ENCODE measurements around the gene IGF1.

Gene IGF1

DNA sequence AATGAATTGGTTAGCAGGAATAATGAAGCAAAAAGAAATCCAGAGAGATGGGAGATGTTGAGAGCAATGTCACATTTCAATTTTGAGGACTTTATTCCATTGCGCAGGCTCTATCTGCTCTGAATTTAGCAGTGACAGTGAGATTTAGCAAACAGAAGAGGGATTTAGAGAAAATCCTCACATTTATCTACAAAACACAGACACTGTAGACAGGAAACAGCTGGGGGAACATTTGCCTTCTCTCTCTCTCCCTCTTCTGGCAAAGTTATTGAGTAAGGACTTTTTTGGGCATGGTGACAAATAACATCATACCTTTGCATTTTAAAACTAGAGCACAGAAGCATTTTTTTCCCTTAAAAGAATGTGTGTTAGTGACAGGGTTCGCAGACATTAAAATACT is at the start of gene IGF1:
TSS of gene IGF1 (minus strand) at position 158 of the 400 bp plus-strand sequence. CDS start 182 bp downstream, outside the sequence.
- DNase-seq = no peak

DNA sequence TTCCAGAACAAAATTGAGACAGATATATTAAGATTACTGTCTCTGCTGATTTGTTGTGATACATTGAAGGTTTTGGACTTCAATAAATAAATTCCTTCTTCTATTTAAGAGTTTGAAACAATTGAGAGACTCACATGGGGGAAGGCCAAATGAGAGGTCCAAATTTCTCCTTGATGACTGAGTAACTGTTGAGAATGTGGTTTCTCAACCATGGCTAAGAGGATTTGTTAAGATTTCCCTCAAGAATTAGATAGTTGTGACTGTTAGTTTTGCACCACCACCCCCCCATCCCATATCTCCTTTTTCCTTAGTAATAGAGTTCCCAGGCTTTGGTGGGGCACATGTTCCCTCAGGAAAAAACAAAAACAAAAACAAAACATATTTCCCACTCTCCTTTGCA is 47.7 kb upstream of the IGF1 start:
- DNase-seq = no peak

DNA sequence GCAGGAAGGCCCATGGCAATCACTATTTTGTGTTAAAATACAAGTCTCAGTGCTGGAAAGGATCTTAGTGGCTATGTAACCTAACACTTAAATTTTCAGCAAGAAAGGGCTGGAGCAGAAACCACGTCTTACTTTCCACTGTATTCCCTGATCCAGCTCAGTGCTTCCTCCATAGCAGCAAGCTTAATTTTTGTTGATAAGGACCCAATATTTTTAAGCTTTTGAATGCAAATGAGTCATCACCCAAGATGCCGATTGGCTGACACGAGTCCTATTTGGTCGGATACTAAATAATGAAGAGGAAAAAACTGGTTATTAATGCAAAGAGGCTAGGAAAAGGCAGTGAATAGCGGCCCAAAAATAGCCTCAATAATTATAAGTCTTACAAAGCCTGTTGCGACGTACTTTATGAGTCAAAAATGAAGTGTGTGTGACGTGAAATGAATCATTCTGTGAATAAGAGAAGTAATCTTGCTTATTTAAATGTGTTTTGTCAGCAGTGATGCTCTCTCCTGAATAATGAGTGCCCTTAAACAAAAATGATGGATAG is 46.9 kb upstream of the IGF1 start:
- DNase-seq = no peak

DNA sequence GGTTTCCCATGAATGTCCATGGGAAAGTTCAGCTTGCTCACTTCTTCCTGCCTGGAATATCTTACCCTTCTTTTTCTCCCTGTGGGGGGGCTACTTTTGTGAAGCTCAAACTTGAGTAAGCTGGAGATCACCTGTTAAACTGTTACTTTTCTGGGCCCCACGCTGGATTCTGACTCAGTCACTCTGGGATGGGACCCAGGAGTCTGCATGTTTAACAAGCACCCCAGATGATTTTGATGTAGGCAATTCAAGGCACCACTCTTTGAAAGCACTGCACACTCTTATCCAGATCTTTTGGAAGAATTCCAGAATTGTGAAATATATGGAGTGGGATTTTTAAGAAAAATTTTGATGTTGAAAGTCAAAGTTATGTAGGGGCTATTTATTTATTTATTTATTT is 46.3 kb upstream of the IGF1 start:
- no peak for DNase-seq

DNA sequence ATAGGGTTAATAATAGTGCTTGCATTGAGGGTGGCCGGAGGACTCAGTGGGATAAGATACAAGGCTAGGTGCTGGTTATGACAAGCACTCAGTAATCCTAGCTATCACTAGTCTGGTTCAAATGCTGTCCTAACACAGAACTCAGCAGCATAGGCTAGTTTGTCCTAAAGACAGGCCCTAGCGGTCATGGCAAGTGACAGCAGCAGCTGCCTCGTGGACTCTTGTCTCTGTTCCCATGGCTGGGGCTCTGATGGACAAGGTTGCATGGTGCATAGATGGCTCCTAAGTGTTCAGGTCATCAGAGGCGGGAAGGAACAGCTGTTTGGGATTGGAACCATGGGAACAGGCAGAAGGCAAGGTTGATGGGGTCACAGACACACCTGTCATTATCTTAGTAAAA is 42.4 kb upstream of the IGF1 start:
- DNase-seq = no peak

DNA sequence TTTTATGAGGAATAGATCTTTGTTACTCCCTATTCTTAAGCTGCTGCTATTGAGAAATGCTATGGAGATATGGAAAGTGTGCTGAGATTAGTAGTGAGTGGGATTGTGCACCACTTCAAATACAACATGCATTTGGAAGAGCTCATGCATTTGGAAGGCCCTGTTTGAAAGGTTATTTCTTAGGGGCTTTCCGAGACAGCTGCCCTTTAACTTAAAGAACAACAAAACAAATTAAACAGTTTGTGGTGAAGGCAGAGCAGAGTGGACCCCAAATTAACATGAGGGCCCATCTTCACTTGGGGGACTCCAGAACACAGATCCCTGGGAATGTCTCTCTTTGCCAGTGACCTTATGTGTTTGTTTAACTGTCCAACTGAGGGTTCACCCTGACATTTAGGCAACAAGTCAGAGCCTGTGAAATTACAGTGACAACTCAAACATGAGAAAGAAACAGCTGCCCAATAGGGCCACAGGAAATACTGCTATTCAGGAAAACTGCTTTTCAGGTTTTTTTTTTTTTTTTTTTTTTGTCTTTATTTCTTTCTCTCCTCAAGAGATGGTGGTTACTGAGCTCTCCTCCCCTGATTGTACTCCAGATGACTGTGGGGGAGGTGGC is 41.4 kb upstream of the IGF1 start:
- no peak for DNase-seq

DNA sequence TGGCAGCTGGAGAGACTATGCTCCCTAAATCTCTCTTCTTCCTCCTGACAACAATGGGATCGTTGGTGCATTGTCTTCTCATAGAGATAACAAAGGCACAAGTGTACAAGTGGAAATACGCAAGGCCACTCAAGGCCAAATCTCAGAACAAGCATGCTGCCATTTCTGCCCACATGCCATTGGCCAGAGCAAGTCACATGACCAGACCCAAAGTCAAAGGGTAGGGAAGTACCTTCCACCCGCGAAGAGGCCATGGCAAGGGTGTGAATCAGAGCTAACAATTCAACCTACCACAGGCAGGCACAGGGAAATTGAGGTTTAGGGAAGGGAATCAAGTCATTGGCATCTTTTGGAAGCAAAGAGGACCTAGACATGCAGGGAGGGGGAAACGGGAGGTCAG is 38.5 kb upstream of the IGF1 start:
- DNase-seq = no peak

DNA sequence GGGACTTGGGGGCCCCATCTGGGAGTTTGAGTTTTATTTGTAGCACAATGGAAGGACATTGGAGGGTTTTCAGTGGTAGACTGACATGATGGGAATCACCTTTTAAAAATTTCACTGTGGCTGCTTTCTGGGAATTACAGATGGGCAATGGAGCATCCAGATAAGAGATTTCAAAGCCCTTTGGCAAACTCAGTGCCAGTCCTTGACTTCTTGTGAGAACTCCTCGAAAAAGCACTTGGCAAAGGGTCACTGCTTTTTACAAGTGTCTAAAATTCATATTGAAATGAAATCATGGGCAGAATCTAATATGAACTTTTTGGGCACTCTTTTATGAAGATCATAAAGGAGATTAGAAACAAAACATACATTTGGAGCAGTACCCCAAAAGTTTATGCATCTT is 34.3 kb upstream of the IGF1 start:
- no peak for DNase-seq

DNA sequence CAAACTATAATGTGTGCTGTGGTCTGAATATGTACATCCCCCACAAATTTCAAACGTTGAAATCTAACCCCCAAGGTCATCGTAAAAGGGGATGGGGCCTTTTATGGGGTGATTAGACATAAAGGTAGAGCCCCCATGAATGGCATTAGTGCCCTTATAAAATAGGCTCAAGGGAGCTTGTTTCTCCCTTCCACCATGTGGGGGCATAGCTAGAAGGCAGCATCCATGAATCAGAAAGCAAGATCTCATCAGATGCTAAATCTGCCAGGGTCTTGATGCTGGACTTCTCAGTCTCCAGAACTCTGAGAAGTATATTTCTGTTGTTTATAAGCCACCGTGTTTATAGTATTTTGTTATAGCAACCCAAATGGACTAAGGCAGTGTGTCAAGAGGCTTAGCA is 33.4 kb upstream of the IGF1 start:
- no peak for DNase-seq

DNA sequence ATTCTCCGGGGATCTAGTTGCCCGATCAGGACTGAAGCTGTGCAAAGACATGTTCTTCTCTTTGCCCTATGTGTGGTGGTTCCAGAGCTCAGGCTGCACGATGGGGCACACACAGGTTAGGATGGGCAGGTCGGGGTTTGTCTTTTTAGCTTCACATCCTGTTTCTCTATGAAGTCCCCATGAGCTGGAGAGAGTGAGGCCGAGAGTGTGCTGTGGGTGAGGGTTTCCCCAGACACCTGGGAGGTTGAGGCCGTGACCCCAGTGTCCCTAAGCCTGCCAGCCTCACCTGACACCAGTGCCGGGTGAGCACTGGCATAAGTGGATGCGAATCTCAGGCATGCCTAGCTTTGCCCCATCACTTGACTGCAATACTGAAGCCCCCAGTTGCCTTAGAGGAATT is 32.9 kb upstream of the IGF1 start:
- DNase-seq = no peak

DNA sequence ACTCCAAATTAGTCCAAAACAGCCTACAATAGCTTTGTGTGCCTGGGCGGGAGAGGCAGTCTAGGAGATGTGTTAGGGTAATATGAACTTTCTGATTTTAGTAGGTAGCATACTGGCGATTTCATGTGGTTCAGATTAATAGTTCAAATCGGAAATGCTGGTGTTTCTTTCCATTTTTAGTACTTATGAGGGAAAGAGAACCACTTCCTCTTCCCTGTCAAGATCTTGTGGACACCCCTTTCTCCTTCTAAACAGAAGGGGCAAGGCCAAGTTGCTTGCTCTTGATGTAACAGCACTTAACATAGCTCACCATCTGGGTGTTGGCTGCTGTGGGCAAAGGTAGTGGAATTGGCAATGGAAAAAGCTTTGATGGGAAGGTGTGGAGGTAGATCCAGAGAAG is 32.2 kb upstream of the IGF1 start:
- DNase-seq = no peak

DNA sequence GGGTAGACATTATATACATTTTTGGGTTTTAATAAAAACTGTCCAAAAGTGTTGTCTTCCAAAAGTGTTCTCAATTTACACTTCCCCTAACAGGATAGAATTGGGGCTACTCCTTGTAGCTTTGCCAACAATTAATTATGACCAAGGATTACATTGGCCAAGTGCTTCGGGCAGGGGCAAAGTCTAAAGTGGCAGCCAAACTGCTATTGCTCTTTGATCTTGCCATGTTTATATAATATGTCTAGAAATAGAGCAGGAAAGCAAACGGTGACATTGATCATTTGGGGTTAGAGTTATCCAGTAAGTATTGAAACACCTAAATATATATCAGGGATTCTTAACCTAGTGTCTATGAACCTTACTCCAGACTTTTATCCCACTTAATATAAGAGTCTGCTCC is 31.2 kb upstream of the IGF1 start:
- DNase-seq = no peak

DNA sequence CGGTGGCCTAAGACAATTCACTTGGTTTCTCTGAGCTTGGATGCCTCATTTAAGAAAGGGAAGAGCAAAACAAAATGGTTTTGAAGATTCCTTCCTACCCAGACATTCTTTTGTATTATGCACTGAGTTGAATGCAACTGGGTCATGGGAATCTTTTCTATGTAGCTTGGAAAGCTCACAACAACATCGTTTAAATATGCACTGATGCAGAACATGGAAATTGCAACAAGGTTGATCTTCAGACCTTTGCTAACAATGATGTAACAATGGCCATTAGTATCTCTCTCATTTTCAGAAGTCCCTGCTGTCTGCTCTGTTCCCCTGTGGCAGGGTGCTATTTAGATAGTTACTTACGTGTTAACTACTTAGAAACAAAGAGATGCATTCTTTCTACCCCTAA is 30.1 kb upstream of the IGF1 start:
- no peak for DNase-seq

DNA sequence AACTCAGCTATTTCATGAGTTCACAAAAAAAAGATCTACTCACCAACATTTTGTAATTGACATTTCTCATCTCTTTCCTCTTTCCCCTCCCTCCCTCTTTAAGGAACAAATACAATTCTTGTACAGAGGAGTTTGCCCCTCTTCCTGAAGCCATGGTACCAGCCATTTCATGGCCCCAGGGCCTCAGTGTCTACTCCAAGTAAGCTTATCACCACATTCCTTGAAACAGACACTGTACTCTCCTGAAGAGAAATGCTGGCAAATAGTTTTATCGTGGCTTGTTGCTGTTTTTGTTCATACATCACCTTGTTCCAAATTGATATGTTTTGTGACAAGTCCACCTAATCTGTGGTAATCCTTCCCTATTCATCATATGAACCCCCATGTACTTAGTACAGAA is 29.7 kb upstream of the IGF1 start:
- no peak for DNase-seq

DNA sequence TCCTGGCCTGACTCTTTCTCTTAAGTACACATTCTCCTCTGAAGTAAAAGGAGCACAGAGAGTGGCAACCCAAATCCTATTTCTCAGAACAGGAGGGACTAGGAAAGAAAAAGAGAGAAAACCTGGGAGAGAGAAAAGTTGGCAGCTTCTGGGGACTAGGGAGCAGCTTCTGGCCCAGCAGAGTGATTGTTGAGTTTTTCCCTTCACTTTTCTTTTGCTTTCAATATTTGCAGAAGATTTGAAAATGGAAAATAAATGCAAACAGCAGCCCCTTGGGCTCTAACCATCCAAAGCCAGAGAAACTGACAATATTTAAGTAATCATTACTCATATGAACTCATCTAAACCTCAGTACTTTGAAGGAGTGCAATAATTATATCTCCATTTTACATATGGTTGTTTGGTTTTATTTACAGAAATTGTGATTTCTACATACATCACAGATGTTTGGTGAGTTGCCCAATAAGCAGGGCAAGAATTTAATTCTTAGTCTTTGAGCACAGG is 28.8 kb upstream of the IGF1 start:
- no peak for DNase-seq

DNA sequence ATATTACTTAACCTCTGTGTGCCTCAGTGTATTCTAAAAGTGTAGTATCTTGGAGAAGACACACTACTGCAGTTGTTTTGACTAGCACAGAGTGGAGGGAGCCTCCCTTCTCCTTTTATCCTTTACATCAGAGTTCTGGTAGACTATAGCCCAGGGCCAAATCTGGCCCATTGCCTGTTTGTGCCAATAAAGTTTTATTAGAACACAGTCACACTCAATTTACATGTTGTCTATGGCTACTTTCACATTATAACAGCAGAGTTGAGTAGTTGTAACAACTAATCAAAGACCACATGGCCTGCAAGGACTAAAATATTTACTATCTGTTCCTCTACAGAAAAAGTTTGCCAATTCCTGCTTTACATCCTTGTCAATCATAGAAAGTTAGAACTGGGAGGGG is 27.7 kb upstream of the IGF1 start:
- no peak for DNase-seq

DNA sequence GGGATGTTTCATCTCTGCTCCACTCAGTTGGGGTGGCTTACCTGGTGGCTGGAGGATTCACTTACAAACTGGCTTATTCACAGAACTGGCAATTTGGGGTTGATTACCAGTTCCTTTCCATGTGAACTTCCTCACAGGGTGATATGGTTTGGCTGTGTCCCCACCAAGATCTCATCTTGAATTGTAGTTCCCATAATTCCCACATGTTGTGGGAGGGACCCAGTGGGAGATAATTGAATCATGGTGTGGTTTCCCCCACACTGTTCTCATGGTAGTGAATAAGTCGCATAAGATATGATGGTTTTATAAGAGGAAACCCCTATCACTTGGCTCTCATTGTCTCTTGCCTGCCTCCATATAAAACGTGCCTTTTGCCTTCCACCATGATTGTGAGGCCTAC is 26.9 kb upstream of the IGF1 start:
- no peak for DNase-seq

DNA sequence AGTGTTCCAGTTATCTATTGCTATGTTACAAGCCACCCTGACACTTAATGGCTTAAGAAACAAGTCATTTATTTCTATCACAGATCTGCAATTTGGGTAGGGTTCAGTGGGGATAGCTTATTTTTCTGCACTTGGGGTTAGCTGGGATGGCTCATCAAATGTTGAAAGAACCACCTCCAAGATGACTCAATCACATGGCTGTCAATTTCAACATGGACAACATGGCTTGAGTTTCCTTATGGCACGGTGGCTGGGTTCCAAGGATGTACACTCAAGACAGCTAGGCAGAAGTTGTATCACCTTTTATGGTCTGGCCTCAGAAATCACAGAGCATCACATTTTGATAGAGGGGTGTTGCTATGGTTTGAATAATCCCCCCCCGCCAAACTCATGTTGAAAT is 24.5 kb upstream of the IGF1 start:
- DNase-seq = no peak

DNA sequence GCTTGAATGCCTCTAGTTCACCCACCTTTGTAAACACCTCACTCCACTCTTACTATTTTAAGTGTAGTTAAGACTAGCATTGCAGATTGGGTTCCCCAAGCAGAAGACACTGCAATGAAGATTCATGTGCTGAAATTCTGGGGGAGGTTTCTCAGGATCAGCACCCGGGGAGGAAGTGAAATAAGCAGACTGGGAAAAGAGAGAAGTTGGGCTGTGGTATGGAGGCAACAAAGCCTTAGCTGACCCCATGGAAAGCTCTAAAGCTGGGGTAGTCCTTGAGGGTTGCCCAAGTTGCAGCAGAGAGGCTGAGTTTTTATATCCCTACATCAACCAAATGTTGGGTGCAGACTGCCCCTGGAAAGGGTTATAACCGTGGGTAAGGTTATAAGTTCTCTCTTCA is 23.9 kb upstream of the IGF1 start:
- no peak for DNase-seq

DNA sequence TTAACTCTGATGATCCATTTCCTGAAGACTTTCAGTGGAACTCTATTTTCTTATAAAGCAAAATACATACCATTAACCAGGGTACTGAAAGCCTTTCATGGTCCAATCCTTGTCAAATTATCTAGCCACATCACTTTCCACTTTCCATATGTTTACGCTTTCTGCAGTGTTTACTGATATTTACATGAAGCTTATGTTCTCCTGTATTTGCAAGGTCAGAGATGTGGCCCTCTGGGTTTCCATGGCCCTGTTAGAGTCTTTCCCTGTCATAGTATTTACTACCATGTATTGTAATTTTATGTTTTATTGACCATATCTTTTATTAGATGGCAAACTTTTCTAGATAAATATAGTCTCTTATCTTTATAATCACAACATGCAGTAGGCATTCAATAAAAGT is 23.5 kb upstream of the IGF1 start:
- no peak for DNase-seq

DNA sequence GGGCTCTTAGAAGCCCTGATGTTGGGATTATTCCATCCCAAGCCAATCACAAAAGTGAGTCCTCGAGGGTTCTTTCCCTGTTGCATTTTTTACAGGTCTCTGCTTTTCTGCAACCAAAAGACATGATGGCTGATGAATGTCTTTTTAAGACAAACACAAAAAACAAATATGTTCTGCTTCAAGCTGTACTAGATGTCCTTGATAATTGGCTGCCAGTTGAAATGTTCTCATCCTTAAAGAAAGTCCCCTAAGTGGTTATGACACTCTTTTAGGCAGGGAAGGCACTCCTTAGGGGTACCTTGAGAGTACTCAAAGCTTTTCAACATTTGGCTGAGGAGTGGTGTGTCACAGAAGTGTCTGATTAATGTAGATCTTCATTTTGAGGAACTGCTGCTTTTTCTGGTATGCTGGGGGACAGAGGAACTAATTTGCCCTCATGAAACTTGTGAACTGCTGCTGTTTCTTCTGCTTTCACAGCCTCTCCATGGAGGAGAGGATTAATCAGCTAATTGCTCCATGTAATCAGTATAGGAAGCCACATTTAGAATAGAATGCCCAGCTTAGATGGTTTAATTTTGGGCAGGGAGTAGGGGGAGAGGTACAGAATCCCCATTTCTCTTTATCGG is 22.8 kb upstream of the IGF1 start:
- no peak for DNase-seq

DNA sequence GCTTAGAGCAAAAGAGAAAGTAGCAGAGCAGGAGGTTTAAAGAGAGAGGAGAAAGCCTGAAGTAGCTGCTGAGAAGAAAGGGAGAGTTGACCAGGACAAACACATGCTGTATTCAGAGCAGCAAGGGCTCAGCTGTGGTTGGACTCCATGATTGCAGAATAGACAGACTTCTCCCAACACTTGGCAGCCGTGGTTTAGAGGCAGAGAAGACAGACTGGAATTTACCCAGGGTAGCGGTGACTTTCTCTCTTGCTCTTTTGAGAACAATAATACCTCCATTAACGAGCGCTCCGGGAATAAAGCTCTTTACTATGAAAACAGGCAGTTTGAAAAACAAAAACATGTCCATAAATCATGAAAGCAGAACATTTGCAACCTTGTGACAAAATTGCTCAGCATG is 21.4 kb upstream of the IGF1 start:
- no peak for DNase-seq

DNA sequence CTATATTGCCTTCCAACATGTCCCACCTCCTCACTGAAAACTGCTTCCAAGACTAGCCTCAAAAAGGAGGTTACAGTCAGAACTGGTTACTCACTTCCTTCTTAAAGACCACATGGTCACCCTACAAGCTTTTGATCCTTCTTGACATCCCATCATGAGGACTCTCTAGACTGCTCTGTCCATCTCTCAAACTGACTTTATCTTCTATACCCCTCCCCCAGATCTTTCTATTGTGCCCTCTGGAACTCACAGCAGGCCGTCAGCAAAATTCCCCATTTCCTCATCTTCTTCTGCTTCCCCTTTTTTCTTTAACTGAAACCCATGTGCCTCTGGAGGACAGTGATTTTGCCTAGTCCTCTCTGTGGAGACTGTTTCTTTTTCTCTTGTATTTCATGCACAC is 18.1 kb upstream of the IGF1 start:
- no peak for DNase-seq

DNA sequence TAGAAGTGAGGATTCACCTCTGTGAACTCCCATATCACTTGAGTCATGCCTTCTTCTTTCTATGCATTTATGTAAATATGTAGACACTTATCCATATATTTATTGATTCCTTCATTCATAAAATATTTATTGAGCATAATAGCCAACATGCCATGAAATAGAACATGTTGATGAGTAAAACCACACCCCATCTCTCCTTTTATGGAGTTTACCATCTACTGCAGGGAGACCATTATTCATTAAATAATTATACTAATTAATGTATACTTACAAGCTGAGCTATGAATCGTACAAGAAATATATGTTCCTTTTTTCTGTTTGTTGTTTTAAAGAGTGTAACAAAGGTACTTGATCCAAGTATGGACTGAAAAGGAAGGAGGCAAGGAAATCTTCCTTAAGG is 17.4 kb upstream of the IGF1 start:
- DNase-seq = no peak

DNA sequence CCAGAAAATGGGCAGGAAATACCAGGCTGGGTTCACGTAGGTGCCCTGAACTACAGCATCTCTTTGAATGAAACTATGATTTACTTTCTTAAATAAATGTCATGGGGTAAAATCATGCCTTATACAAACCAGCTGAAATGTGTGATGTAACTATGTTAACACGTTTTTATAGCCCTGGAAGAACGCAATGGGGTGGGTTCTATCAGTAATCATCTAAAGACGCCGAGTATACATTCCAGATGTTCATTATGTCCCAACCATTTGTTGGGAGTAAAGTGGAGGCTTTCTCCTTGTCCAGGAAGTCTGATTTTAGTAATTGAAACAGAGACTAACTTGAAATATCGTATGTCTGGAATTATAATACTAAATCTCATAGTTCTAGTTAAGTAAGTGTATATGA is 16.2 kb upstream of the IGF1 start:
- no peak for DNase-seq

All from activated CD4-positive, CD25-positive, alpha-beta regulatory T cell treated with anti-CD3 and anti-CD28 coated beads, Interleukin-2, amount 50 U/mL, for 72 hours (primary cell).